SIG-M5 treated with dmso at 0.1 percent for 504 hours (cell line): ENCODE data around the gene GGT5.
"Not testable (repeated sequence)": the region's sequence is repeated elsewhere in the genome, so short reads cannot be mapped to it uniquely, and the experiment has no call there.

ENCODE experiments used
- DNase-seq: peaks from one replicate; lab custom pipeline; 2025; ENCODE audit not compliant: unreplicated experiment; lab: John Stamatoyannopoulos, UW

GGT5 gene

GRCh38 chr22:24245030-24245431, at the start of gene GGT5:
TSS of gene GGT5 (minus strand) at chr22:24245082. CDS start at chr22:24244725, 357 bp downstream.
- not testable (repeated sequence) for DNase-seq

- not testable (repeated sequence) for DNase-seq
Observed at GRCh38 chr22:24292202-24292830, 47.4 kb upstream of the GGT5 start.

- DNase-seq, result no peak
Observed at GRCh38 chr22:24291515-24292201, 46.8 kb upstream of the GGT5 start.

- no peak for DNase-seq
Observed at GRCh38 chr22:24290459-24290858, 45.6 kb upstream of the GGT5 start.

- no peak for DNase-seq
Observed at GRCh38 chr22:24289741-24290163, 44.9 kb upstream of the GGT5 start.

GRCh38 chr22:24289114-24289513, 44.2 kb upstream of the GGT5 start:
- DNase-seq, result no peak

- not testable (repeated sequence) for DNase-seq
Observed at GRCh38 chr22:24287801-24288200, 42.9 kb upstream of the GGT5 start.

- not testable (repeated sequence) for DNase-seq
Observed at GRCh38 chr22:24287212-24287611, 42.3 kb upstream of the GGT5 start.

GRCh38 chr22:24285245-24285644, 40.4 kb upstream of the GGT5 start:
- DNase-seq, result no peak

GRCh38 chr22:24284747-24285203, 39.9 kb upstream of the GGT5 start:
- no peak for DNase-seq

- no peak for DNase-seq
Observed at GRCh38 chr22:24282401-24282800, 37.5 kb upstream of the GGT5 start.

- DNase-seq, result not testable (repeated sequence)
Observed at GRCh38 chr22:24280363-24280762, 35.5 kb upstream of the GGT5 start.

- not testable (repeated sequence) for DNase-seq
Observed at GRCh38 chr22:24274696-24275405, 30.0 kb upstream of the GGT5 start.

GRCh38 chr22:24273906-24274305, 29.0 kb upstream of the GGT5 start:
- DNase-seq, result not testable (repeated sequence)

GRCh38 chr22:24273031-24273430, 28.1 kb upstream of the GGT5 start:
- not testable (repeated sequence) for DNase-seq

- no peak for DNase-seq
Observed at GRCh38 chr22:24271386-24271854, 26.5 kb upstream of the GGT5 start.

- peak; percentile 72 for DNase-seq
Observed at GRCh38 chr22:24270556-24271385, 25.9 kb upstream of the GGT5 start, which contains the start of gene SPECC1L. TSS of gene SPECC1L (plus strand) at chr22:24270831. CDS start at chr22:24302232, 31,401 bp downstream.

- DNase-seq, result not testable (repeated sequence)
Observed at GRCh38 chr22:24266495-24266894, 21.6 kb upstream of the GGT5 start.

- DNase-seq, result no peak
Observed at GRCh38 chr22:24265734-24266133, 20.9 kb upstream of the GGT5 start.

- not testable (repeated sequence) for DNase-seq
Observed at GRCh38 chr22:24264329-24264896, 19.5 kb upstream of the GGT5 start.
